HepG2 (cell line): ENCODE results near the gene METTL25. TPM values are rescaled to one million over a fixed set of nuclear protein-coding genes. Genes with fewer than 3 reads are reported as not detected.

Experiments
- ATAC-seq: fragments of 200-7000 bp; cut with Tn5 transposase; 3 replicates; pipeline ENCODE4 v1.9.1; 2020; ENCODE audit warnings: mild to moderate bottlenecking, moderate library complexity
- BruUV-seq: library from RNA; stranded (reverse); fragments of 400-500 nt; replicated peaks from 2 replicates; lab custom pipeline; 2021; lab: Mats Ljungman, UMichigan
- CTCF ChIA-PET: fragments of 300-600 bp; formaldehyde crosslinking; extraction: SDS; loops from one replicate; lab custom pipeline; 2021; ENCODE audit warnings: low total read pairs, inconsistent platforms, low intra/inter-chr PET ratio; lab: Yijun Ruan, JAX
- POLR2A ChIA-PET: fragments of 350-600 bp; sonication (Branson Sonifier 250); formaldehyde crosslinking; loops from one replicate; lab custom pipeline; 2020; ENCODE audit warnings: antibody characterized with exemption, inconsistent platforms; lab: Yijun Ruan, JAX
- DNase-seq: peaks from one replicate; pipeline ENCODE4 v3.0.0-alpha.2; 2015; ENCODE audit warnings: low spot score
- FAIRE-seq: peaks from 3 replicates; lab custom pipeline; 2011; peaks lifted over from hg19 to GRCh38; lab: Jason Lieb, UNC
- H2AFZ ChIP-seq: one replicate; pipeline ENCODE4 v1.6.1; 2011; ENCODE audit warnings: low read length, inconsistent platforms
- H3K27ac ChIP-seq: fragments of 300-600 bp; 3 replicates; pipeline ENCODE4 v1.8.0; 2011; ENCODE audit warnings: mixed run types, mild to moderate bottlenecking, mixed read lengths, low read length, inconsistent platforms; ENCODE audit not compliant: insufficient read depth; ENCODE audit errors: extremely low read length
- H3K27me3 ChIP-seq, 2 experiments: fragments of 200-600 bp in 1 of 2; 2 replicates in 1 of 2; 3 replicates in 1 of 2; pipeline versions ENCODE4 v1.6.0 to v1.8.0; 2011; ENCODE audit warnings: low read length in 2 of 2, mild to moderate bottlenecking in 2 of 2, moderate library complexity in 2 of 2, inconsistent platforms in 1 of 2; ENCODE audit not compliant: insufficient read depth in 2 of 2, control insufficient read depth in 1 of 2
- H3K36me3 ChIP-seq, 2 experiments: fragments of 200-600 bp in 1 of 2; replicated peaks in 1 of 2; 2 replicates in 1 of 2; 3 replicates in 1 of 2; pipeline versions ENCODE4 v1.5.1 to v1.8.0; 2011; ENCODE audit warnings: low read length in 2 of 2, inconsistent platforms in 1 of 2; ENCODE audit not compliant: insufficient read depth in 2 of 2, control insufficient read depth in 1 of 2
- H3K4me1 ChIP-seq: 2 replicates; pipeline ENCODE4 v1.5.1; 2012; ENCODE audit warnings: low read length, inconsistent platforms; ENCODE audit not compliant: insufficient read depth
- H3K4me2 ChIP-seq: 2 replicates; pipeline ENCODE4 v1.6.0; 2011; ENCODE audit warnings: low read depth, low read length, inconsistent platforms
- H3K4me3 ChIP-seq, 3 experiments: fragments of 200-600 bp in 1 of 3; sonication (generic), shearing (Covaris generic) in 1 of 3; replicated peaks in 1 of 3; 2 replicates each; pipeline ENCODE4 v1.5.1; 2011 to 2016; ENCODE audit warnings: low read length in 3 of 3, inconsistent platforms in 2 of 3, low read depth in 2 of 3, mild to moderate bottlenecking in 2 of 3, control low read depth in 1 of 3, mixed read lengths in 1 of 3; ENCODE audit not compliant: insufficient read depth in 1 of 3
- H3K79me2 ChIP-seq: one replicate; pipeline ENCODE4 v1.6.1; 2011; ENCODE audit warnings: low read length, inconsistent platforms; ENCODE audit not compliant: insufficient read depth
- H3K9ac ChIP-seq: 2 replicates; pipeline ENCODE4 v1.6.0; 2011; ENCODE audit warnings: mild to moderate bottlenecking, low read depth, low read length, inconsistent platforms; ENCODE audit not compliant: insufficient read depth
- H3K9me3 ChIP-seq: 2 replicates; pipeline ENCODE4 v1.5.1; 2012; ENCODE audit warnings: mild to moderate bottlenecking, low read length
- H4K20me1 ChIP-seq: 2 replicates; pipeline ENCODE4 v1.6.0; 2011; ENCODE audit warnings: inconsistent platforms, mild to moderate bottlenecking, low read length, moderate library complexity; ENCODE audit not compliant: insufficient read depth
- FOXP1 ChIP-seq, 2 experiments: fragments of 450-650 bp in 1 of 2; IDR thresholded peaks; 2 replicates each; pipeline ENCODE4 v1.6.1; 2017 to 2018; ENCODE audit warnings: antibody characterized with exemption in 1 of 2
- HIVEP1 ChIP-seq: sonication (generic); formaldehyde crosslinking; IDR thresholded peaks from 2 replicates; pipeline ENCODE4 v1.4.0; 2020; ENCODE audit warnings: mild to moderate bottlenecking, missing genetic modification reagents
- HNRNPK ChIP-seq: fragments of 200-400 bp; formaldehyde crosslinking; IDR thresholded peaks from 2 replicates; pipeline ENCODE4 v1.6.1; 2018; ENCODE audit warnings: low read length, low read depth, moderate library complexity, mild to moderate bottlenecking; ENCODE audit not compliant: poor library complexity, severe bottlenecking
- MAFF ChIP-seq: IDR thresholded peaks from 2 replicates; pipeline ENCODE4 v1.6.1; 2011; ENCODE audit warnings: low read depth, low read length, improper control_type of control experiment
- MEIS1 ChIP-seq: sonication (generic); formaldehyde crosslinking; IDR thresholded peaks from 2 replicates; pipeline ENCODE4 v1.9.0; 2021; ENCODE audit warnings: mild to moderate bottlenecking, missing genetic modification reagents, moderate library complexity, borderline replicate concordance
- MTF2 ChIP-seq: sonication (generic); formaldehyde crosslinking; IDR thresholded peaks from 2 replicates; pipeline ENCODE4 v1.5.0; 2020; ENCODE audit warnings: missing genetic modification reagents, borderline replicate concordance
- NCOA2 ChIP-seq: sonication (generic); formaldehyde crosslinking; IDR thresholded peaks from 2 replicates; pipeline ENCODE4 v1.8.0; 2022; ENCODE audit warnings: inconsistent platforms
- SATB2 ChIP-seq: sonication (generic); formaldehyde crosslinking; IDR thresholded peaks from 2 replicates; pipeline ENCODE4 v1.5.0; 2020; ENCODE audit warnings: missing genetic modification reagents
- SP140L ChIP-seq: sonication (generic); formaldehyde crosslinking; IDR thresholded peaks from 2 replicates; pipeline ENCODE4 v1.4.0; 2020; ENCODE audit warnings: missing genetic modification reagents, borderline replicate concordance
- ZNF605 ChIP-seq: sonication (generic); formaldehyde crosslinking; IDR thresholded peaks from 2 replicates; pipeline ENCODE4 v1.8.0; 2022; ENCODE audit warnings: mild to moderate bottlenecking, missing genetic modification reagents
- ZNF749 ChIP-seq: sonication (generic); formaldehyde crosslinking; IDR thresholded peaks from 2 replicates; pipeline ENCODE4 v1.8.0; 2022; ENCODE audit warnings: mild to moderate bottlenecking, missing genetic modification reagents, moderate library complexity, borderline replicate concordance
- ZNF883 ChIP-seq: sonication (generic); formaldehyde crosslinking; IDR thresholded peaks from 2 replicates; pipeline ENCODE4 v1.5.1; 2020; ENCODE audit warnings: mild to moderate bottlenecking, missing genetic modification reagents; ENCODE audit errors: not compliant biosample characterization
- WGBS: methylation state at CpG from one replicate; pipeline ENCODE4 v1.1.6; 2017; ENCODE audit warnings: low lambda C conversion rate; 5-methylcytosine and 5-hydroxymethylcytosine counted together
- in situ Hi-C: cut with HindIII; loops from 2 replicates; pipeline ENCODE4 v1.10.0; 2017; ENCODE audit warnings: low pct_unique_long_range_greater_than_20kb; ENCODE audit not compliant: extremely low pct_ligation_motif_present
- intact Hi-C: fragments of 100-400 bp; cut with micrococcal nuclease; formaldehyde crosslinking; loops from one replicate; pipeline ENCODE4 v1.10.0; 2022; ENCODE audit not compliant: unreplicated experiment
- polyA plus RNA-seq, 8 experiments: library from polyadenylated mRNA; depleted of rRNA in 3 of 8; stranded (reverse) in 7 of 8; unstranded in 1 of 8; fragments of >200 nt; fragmentation: Illumina TruSeq in 4 of 8; extraction: Trizol in 4 of 8; gene quantifications; 2 replicates each; pipeline versions ENCODE4 v1.2.1 to v1.2.3, GENCODE V29; 2011 to 2016; ENCODE audit warnings: low read depth in 4 of 8, missing spikeins in 1 of 8, mixed read lengths in 1 of 8; ENCODE audit not compliant: insufficient read depth in 1 of 8
- total RNA-seq, 5 experiments: library from RNA; depleted of rRNA; stranded (reverse); fragments of >200 nt; fragmentation: Illumina TruSeq; extraction: Trizol; gene quantifications; 2 replicates each; pipeline ENCODE4 v1.2.3, GENCODE V29; 2016; ENCODE audit warnings: low read depth in 1 of 5
- TF ChIP-seq, protein P1 (sequence below): IDR thresholded peaks from 2 replicates; pipeline ENCODE4 v1.6.1; 2016
- TF ChIP-seq, protein P2 (sequence below): sonication (generic); formaldehyde crosslinking; IDR thresholded peaks from 2 replicates; pipeline ENCODE4 v1.4.0; 2020; ENCODE audit warnings: missing genetic modification reagents
- TF ChIP-seq, protein P3 (sequence below): sonication (generic); formaldehyde crosslinking; IDR thresholded peaks from 2 replicates; pipeline ENCODE4 v1.4.0; 2020; ENCODE audit warnings: low read depth, mild to moderate bottlenecking, missing genetic modification reagents

METTL25 gene
- total and polyA plus RNA-seq, 2 of the 13 experiments (the other 11 are each of a cell fraction or from before 2014, with no cell fraction given): 2.2 to 7.8 TPM

DNA sequence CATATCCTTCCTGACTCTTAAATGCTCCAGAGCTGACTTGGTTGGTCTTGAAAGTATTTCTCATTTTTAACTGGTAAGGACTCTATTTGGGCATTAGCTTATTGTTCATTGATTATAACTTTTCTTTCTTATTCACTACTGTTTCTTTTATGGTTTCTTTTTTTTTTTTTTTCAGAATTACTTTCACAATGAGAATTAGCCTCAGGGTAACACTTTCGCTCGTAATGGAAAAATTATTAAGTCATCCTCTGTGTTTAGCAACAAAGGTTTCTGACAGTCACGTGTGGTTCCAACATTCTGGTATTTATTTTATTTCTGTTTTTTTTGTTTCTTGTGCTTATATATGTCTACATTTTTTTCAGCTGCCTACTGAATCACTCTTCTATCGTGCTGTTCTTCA, 80.0 kb downstream of the METTL25 start:
- no peak for FAIRE-seq
- in situ Hi-C loops (no loop called here), intact Hi-C loops (no loop called here)
- Histone ChIP-seq H3K4me1 (no peaks in the 10 kb centered on the region), H3K9ac (no peak overlapping the region), H3K79me2 (no peaks in the 10 kb centered on the region), H4K20me1 (no peaks in the 10 kb centered on the region), H3K4me3 (no peak overlapping the region)
- no TSS peak for BruUV-seq
- ATAC-seq: no peak
- WGBS: 97% methylated on average over 4 of the region's 4 CpGs
- POLR2A ChIA-PET: no interaction called here
- CTCF ChIA-PET: no interaction called here
- TF ChIP-seq ZNF605 (CRISPR knock-in tag) (no peak), MEIS1 (no peak), ZNF883 (CRISPR knock-in tag) (no peak), MTF2 (CRISPR knock-in tag) (no peak), MAFF (no peak), HNRNPK (no peak), NCOA2 (CRISPR knock-in tag) (no peak), SATB2 (no peak), FOXP1 (IDR thresholded peaks at IDR 0.05) (no peak), FOXP1 (CRISPR knock-in tag; IDR thresholded peaks at IDR 0.05) (no peak)
- TF ChIP-seq, all 625 proteins: peak for 0
- Histone ChIP-seq H3K4me2 (no peak overlapping the region), H2AFZ (no peak overlapping the region), H3K9me3 (no peaks in the 10 kb centered on the region), H3K27ac (no peak overlapping the region), H3K27me3 (no peaks in the 10 kb centered on the region), H3K36me3 (no peaks in the 10 kb centered on the region)
- no peak for DNase-seq

DNA sequence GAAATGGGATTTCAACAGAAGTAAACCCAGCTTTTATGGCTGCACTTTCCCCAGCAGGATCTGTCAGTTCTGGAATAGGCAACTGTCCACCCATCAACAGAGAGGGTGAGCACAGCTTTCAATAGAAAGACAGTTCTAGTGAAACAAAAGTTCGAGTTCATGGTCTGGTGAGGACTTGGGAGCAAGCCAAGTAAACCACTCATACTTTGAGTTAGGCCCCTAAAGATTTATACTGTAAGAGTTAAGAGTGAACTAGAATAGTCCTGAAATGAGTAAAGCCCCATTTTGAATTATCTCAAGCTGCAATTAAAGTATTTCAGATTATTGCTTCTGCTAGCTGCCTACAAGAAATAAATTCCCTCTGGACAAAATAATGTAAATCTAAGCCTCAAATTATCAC, 82.6 kb downstream of the METTL25 start:
- Histone ChIP-seq H3K9ac (no peak overlapping the region), H3K27me3 (no peaks in the 10 kb centered on the region), H3K27ac (no peak overlapping the region), H3K4me2 (no peak overlapping the region), H3K9me3 (no peaks in the 10 kb centered on the region), H2AFZ (no peak overlapping the region), H3K4me3 (no peak overlapping the region), H3K36me3 (no peaks in the 10 kb centered on the region), H3K79me2 (no peaks in the 10 kb centered on the region), H3K4me1 (no peaks in the 10 kb centered on the region), H4K20me1 (no peaks in the 10 kb centered on the region)
- ChIA-PET CTCF (no interaction called here), POLR2A (no interaction called here)
- intact Hi-C loops (no loop called here), in situ Hi-C loops (no loop called here)
- DNase-seq (no peak), FAIRE-seq (no peak), ATAC-seq (no peak)
- 83% methylated on average over 1 of the region's 1 CpG for WGBS
- BruUV-seq: no TSS peak
- TF ChIP-seq SP140L (CRISPR knock-in tag): no peak
- no peak for TF ChIP-seq HIVEP1 (CRISPR knock-in tag)
- TF ChIP-seq, protein P1, sequence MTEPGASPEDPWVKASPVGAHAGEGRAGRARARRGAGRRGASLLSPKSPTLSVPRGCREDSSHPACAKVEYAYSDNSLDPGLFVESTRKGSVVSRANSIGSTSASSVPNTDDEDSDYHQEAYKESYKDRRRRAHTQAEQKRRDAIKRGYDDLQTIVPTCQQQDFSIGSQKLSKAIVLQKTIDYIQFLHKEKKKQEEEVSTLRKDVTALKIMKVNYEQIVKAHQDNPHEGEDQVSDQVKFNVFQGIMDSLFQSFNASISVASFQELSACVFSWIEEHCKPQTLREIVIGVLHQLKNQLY (CRISPR knock-in tag): no peak
- TF ChIP-seq, protein P2, sequence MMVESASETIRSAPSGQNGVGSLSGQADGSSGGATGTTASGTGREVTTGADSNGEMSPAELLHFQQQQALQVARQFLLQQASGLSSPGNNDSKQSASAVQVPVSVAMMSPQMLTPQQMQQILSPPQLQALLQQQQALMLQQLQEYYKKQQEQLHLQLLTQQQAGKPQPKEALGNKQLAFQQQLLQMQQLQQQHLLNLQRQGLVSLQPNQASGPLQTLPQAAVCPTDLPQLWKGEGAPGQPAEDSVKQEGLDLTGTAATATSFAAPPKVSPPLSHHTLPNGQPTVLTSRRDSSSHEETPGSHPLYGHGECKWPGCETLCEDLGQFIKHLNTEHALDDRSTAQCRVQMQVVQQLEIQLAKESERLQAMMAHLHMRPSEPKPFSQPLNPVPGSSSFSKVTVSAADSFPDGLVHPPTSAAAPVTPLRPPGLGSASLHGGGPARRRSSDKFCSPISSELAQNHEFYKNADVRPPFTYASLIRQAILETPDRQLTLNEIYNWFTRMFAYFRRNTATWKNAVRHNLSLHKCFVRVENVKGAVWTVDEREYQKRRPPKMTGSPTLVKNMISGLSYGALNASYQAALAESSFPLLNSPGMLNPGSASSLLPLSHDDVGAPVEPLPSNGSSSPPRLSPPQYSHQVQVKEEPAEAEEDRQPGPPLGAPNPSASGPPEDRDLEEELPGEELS (CRISPR knock-in tag): no peak
- TF ChIP-seq, protein P3, sequence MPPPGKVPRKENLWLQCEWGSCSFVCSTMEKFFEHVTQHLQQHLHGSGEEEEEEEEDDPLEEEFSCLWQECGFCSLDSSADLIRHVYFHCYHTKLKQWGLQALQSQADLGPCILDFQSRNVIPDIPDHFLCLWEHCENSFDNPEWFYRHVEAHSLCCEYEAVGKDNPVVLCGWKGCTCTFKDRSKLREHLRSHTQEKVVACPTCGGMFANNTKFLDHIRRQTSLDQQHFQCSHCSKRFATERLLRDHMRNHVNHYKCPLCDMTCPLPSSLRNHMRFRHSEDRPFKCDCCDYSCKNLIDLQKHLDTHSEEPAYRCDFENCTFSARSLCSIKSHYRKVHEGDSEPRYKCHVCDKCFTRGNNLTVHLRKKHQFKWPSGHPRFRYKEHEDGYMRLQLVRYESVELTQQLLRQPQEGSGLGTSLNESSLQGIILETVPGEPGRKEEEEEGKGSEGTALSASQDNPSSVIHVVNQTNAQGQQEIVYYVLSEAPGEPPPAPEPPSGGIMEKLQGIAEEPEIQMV (CRISPR knock-in tag): no peak
- TF ChIP-seq ZNF749: no peak
